ENCODE results near the gene YJEFN3.

Gene YJEFN3

DNA sequence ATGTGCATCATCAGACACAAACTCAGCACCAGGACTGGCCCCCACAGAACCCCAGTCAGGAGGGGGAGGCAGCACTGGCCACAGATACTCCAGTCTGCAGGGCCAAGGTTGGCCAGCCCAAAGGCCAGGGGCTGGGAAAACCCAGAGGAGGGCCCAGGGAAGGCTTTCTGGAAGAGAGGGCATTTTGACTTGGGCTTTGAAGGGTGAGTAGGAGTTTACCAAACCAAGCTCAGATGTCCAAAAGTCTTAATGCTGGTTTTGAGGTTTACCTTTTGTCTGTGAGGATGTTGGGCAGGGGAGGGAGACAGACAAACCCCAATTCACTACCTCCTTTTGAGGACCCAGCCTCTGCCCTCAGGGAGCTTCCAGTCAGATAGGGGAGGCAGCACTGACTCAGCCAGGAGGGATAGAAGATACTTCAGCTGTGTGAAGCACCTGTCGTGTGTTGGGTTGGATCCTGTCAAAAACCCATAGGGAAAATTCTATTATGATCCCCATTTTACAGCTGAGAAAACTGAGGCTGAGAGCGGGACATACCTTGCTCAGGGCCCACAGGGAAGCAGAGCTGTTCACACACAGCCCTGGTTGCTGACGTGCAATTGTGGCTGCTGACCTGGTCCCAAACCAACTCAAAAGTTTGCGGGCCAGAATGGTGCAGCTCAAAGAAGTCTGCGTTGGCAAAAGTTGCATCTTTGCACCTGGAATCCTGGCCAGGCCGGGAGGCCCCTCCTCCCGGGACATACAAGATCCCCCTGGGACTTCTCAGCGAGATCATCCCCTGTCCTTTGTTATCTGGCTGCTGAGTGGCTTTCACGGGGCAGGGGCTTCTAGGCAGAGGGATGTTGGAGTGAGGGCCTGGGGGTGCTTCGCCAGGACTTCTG is 22.5 kb downstream of the YJEFN3 start:
- no peak for DNase-seq (ENCODE audit: low read depth in 3 of 3, low spot score in 1 of 3)

DNA sequence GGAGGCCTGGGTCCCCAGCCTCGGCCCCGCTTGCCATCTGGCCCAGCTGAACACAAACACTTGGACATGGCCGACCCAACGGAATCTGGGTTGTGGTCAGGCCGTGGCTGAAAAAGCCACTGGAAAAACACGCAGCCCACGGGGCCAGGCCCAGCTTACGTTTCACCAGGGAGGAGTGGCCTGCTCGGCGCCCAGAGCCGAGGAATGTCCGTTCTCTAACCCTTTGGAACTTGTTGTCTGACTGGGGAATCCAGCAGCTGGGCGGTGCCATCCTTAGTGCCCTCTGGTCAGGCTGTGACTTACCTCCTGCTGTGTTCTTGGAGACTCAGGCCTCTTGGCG is 23.1 kb downstream of the YJEFN3 start:
- DNase-seq (ENCODE audit: low read depth in 3 of 3, low spot score in 1 of 3), result no peak

DNA sequence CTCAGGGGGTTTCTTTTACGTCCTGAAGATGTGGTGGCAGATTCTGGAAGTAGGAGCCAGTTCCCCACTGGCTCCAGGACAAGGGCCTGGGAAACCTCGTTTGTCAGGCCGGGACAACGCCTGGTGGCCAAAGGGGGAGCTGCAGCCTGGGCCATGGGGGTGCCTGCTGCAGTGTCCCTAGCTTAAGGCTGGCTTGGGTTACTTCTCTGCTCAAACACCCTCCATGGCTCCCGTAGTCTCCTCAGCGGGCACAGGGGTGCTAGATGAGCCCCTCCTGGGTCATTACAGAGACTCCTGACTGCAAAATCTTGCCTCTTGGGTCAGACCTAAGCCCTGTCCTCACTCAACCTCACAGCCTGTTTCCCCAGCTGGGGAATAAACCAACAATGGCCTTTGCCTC is 24.1 kb downstream of the YJEFN3 start:
- DNase-seq (ENCODE audit: low read depth in 3 of 3, low spot score in 1 of 3), result no peak

DNA sequence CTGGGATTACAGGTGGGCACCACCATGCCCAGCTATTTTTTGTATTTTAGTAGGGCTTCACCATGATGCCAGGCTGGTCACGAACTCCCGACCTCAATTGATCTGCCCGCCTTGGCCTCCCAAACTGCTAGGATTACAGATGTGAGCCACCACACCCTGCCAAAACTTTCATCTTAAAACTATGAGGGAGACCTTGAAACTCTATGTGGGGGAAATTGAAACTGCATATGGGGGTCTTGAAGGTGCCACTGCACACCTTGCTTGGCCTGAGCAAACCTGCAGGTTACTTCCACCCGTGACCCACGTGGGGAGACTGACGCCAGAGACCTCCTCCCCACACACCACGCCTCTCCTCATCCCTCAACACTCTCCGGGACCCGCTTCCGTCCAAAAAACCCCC is 25.0 kb downstream of the YJEFN3 start:
- DNase-seq (ENCODE audit: low read depth in 3 of 3, low spot score in 1 of 3), result no peak

DNA sequence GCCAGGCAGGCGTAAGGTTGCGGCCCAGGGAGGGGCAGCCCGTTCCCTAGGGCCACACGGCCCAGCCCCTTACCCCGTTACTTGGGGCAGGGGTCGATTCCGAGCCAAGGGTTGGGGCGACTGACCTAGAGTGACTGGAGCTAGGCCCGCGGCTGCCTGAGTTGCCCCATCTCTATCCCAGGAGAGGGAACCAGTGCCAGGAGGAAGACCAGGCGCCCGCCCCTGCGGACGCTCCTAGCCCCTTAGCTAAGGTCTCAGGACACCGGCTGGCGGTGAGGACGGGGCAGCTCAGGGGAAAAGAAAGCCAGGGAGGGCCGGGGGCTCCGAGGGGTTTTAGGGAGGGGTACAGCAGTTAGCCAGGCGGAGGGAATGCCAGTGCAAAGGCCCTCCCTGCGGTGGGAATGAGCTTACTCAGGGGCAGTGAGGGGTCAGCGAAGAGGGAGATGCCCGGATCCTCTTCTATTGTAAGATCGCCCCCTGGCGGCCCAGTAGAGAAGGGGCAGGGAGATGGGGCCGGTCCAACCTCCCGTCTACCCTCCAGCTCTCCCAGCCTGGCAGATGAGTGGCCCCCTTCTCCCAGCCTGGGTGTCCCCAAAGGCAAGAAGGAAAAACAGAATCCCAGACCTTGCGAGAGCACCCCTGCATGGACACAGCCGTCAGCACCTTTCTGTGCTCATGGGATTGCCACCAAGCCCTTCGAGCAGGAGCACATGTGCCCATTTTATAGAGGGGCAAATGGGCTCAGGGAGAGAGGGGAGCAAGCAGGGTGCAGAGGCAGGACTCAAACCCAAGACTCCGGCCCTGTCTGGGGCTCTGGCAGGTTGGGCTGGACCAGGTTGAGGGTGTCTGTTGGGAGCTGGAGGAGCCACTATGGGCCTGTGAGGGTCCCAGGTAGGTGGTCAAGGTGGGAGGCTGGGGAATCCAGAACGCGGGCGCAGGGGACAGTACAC is 25.6 kb downstream of the YJEFN3 start:
- peak in 1 of 3 donors; percentile 60 for DNase-seq (ENCODE audit: low read depth in 3 of 3, low spot score in 1 of 3)

DNA sequence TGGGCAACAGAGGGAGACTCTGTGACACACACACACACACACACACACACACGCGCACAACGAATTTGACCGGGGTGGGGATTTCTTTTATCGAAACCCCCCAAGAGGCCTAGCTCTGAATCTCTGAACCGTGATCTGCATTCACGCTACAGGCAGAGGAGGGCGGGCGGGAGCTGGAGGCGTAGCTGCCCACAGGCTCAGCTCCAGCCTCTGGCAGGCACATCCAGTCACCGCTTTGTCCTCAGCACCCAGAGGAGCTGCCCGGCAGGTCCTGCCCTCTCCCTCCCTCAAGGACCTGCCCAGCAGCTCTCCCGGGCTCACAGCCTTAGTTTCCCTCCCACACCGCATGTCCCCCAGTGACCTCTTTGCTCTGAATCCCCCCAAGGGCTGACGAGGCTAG is 29.3 kb downstream of the YJEFN3 start:
- DNase-seq (ENCODE audit: low read depth in 3 of 3, low spot score in 1 of 3), result no peak

DNA sequence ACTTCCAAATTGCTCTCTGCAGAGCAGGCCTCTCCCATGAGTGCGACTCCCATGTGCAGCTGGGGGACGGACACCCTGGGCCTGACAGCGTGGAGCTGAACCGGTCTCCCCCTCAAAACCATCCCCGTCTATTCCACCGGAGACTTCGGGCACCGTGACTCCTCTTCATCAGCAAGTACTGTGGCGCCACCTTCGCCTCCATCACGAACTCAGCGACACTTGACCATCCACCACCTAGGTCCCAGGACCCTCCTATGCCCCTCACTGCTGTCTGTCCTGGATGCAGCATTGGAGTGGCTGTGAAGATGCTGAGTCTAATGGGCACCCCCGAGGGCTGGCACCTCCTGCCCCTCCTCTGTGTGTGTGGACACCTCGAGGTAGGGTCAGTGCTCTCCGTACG is 29.9 kb downstream of the YJEFN3 start:
- DNase-seq (ENCODE audit: low read depth in 3 of 3, low spot score in 1 of 3), result no peak

DNA sequence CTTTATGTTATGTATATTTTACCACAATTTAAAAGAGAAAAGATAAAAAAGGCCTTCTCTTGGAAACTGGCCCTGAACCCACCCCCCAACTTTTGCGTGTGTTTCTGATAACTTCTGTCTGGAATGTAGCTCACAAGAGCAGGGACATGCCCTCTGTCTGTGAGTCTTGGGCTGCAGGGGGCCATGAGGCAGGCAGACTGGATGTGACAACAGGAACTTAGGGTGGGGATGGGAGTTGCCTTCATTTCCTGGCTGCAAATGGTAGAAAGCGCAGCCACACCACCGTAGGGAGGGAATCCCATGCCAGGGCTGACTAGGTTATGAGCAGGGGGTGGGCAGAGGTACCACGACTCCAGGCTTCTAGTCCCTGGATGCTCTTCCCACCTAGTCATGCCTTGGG is 31.2 kb downstream of the YJEFN3 start:
- no peak for DNase-seq (ENCODE audit: low read depth in 3 of 3, low spot score in 1 of 3)

DNA sequence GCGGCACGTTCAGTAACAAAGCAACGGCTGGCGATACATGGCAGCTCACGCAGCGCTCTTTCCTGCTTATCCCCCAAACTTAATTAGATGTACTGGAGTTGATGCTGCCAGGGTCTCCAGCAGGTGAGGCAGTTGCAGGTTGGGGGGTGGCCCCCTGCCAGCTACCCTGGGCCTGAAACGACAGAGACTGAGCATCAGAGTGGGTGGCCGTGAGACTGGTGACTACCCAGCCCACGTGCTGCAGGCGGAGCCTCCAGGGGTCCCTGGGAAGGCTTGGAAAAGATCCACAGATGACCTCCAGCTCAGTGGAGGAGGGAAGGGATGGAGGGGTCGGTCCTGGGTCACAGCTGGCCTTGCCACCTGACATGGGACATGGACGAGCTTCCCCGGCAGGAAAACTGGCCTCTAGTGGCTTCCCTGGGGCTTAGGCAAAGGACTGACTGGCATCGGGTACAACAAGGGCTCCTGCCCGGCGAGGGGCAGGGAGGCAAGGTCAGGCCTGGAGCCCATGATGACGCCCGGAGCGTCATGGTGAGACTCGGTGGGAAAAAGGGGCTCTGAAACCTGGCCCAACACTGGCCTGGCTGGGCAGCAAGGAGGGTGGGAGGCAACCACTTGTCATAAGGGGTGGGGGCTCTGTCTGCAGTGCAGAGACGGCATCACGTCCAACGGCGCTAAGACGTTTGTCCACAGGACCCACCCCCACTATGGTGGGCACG is 33.4 kb downstream of the YJEFN3 start:
- DNase-seq (ENCODE audit: low read depth in 3 of 3, low spot score in 1 of 3), result no peak

DNA sequence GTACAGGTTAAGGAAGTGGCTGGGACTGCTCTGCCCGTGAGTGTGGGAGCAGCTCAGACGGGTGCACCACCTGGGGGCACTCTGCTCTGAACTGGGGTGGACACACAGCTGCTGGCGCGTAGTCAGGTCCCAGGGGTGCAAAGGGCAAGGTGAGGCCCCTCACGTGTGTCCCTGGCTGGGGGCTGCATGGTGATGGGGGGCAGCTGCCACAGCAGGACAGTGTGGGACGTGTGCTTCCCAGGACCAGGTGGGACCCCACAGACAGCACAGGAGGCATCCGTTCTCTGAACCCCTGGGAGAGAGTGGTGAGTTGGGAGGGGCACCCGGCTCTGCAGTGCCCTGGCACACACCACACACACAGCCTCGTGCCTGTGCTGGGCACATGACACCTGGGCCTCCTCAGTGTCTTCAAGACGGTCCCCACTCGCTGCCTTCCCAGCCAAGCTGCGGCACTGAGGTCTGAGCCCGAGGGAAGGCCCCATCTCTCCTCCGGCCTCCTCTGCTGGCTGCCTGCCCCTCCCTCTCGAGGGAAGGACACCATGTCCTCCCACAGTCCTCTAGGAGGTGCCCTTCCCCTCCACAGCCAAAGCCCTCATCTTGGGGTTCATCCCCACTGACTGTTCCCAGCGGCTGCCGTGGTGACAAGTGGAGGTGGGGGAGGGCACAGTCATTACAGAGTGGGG is 34.1 kb downstream of the YJEFN3 start:
- no peak for DNase-seq (ENCODE audit: low read depth in 3 of 3, low spot score in 1 of 3)

DNA sequence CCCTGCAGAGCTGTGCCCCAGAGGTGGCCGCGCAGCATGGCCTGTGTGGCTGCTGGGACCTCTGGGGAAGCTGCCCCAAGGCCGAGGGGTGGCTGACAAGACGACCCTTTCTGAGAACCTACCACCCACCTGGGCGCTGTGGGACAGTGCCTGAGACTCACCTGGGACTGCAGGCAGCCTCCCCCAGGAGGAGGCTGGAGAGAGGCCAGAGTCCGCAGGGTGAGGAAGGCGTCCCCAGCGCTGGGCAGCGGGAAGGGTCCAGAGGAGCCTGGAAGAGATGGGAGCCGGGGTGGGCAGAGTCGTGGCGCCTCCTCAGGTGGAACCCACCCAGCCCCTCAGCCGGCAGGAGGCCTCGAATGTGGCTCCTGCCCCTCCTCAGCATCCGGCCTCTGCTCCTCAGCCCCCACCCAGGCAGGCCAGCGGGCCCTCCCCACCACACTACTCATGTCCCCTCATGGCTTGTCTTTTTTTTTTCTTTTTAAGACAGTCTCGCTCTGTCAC is 34.7 kb downstream of the YJEFN3 start:
- DNase-seq (ENCODE audit: low read depth in 3 of 3, low spot score in 1 of 3), result no peak

DNA sequence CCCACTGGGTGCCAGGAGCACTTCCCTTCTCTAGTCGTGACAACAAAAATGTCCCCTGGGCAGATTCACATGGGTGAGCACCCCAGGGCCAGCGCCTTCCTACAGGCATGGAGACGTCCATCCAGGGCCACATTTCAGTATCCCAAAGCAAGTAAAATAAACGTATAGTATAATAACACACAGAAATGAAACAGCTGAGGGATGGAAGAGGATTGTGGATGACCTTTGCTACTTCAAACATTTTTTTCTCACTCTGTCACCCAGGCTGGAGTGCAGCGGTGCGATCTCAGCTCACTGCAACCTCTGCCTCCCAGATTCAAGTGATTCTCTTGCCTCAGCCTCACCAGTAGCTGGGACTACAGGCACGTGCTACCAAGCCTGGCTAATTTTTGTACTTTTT is 37.6 kb downstream of the YJEFN3 start:
- DNase-seq (ENCODE audit: low read depth in 3 of 3, low spot score in 1 of 3), result no peak

DNA sequence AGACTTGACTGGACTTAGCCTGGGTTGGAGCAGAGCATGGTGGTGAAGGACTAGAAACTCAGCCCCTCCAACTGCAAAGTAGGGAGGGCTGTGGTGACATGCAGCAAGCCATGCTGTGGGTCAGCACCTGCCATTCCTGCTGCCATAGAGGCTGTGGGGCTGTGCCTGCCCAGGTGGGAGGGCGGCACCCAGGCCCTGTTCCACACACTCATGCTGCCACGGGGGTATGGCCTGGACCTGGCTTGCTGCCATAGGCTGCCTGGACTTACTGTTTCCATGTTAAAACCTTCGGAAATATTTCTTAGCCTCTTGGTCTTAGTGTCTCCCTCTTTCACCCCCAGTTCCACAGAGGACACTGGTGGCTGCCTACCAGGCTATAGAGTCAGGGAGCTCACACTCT is 38.7 kb downstream of the YJEFN3 start:
- DNase-seq (ENCODE audit: low read depth in 3 of 3, low spot score in 1 of 3), result no peak

DNA sequence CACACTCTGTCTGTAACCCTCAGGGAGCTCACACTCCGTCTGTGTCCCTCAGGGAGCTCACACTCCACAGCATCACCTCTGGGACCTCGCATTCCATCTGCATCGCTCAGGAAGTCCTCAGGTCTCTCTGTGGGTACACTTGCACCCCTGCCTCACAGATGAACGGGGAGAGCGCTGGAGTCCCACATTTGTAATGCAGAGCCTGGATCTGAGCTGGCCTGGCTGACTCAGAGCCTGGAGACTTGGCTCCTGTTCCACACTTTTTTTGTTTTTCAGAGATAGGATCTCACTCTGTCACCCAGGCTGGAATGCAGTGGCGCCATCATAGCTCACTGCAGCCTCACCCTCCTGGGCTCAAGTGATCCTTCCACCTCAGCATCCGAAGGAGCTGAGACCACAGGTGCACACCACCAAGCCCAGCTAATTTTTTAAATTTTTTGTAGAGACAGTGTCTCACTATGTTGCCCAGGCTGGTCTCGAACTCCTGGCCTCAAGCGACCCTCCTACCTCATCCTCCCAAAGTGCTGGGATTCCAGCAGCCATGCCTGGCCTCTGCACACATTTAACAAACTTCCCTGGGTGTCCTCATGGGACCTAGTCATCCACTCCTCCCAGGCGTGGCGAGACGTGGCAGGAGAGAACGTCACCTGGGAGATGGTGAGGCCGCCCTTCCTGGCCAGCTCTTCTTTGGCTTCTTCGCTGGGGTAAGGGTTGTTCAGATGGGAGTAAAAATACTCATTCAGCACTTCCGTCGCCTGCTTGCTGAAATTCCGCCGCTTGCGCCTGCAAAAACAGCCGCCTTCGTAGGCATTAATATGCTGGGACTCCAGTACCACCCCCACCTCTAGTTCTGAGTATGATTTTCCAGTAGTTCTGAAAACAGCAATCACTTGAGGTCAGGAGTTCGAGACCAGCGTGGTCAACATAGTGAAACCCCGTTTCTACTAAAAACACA is 40.4 kb downstream of the YJEFN3 start:
- no peak for DNase-seq (ENCODE audit: low read depth in 3 of 3, low spot score in 1 of 3)

DNA sequence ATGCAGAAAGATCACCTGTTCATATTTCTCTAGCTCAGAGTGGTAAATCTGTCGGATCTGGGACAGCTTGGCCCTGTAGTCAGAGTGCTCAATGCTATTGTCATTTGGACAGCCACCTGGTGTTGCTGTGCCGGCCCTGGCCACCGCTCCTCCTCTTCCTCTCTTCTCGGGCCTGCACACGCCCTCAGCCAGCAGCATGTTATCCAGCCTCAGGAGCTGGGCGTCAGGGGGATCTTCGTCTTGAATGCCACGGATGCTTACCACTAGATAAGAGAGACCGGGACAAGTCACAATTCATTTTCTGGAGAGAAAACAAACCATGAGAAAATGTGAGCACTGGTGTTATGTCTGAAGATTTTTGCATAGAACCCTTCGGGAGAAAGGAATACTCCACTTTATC is 41.9 kb downstream of the YJEFN3 start:
- DNase-seq (ENCODE audit: low read depth in 3 of 3, low spot score in 1 of 3), result no peak

DNA sequence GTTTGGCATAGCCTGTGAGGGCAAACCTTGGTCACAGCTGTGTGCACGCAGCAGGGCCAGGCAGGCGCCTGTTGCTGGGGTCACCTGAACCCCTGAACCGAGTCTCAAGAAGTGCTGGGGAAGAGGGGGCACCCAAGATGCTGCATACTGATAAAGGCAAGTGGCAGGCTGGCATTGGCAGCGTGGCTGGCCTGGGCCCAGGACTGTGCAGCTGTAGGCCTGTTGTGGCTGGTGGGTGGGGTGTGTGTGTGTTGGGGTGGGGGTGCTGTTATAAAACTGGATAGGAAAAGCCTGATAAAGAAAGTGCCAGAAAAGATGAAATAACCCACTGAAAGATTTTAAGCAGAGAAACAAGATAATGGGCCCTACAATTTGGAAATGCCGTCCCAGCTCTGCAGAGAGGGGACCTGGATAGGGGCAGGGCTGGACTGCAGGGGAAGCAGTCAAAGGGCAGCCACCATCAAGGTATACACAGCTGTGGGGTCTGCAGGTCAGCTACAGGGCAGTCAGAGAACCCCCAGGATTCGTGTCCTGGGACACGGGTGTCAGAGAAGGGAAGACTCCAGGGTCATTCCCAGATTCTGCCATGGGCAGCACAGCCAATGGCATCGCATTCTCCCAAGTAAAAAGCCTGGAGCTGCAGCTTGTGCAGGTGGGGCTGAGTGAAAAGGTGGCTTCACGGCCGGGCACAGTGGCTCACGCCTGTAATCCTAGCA is 42.5 kb downstream of the YJEFN3 start:
- no peak for DNase-seq (ENCODE audit: low read depth in 3 of 3, low spot score in 1 of 3)

DNA sequence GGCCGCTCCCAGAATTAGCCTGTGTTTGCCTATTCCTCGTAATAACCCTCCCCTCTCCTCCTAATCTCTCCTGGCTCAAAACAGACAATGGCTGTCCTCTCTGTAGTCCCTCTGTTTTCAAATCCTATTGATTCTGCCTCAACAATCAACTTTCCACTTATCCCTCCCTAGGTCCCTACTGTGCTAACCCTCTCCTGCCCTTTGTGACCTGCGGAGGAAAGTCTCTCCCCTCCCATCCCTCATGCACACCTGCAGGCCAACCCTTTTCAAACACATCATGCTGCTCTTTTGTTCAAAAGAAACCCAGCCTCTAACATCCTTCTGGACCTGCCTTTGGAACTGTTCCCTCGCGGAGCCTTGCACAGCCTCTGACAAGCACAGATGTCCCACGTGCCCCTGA is 46.7 kb downstream of the YJEFN3 start:
- DNase-seq (ENCODE audit: low read depth in 3 of 3, low spot score in 1 of 3), result no peak

DNA sequence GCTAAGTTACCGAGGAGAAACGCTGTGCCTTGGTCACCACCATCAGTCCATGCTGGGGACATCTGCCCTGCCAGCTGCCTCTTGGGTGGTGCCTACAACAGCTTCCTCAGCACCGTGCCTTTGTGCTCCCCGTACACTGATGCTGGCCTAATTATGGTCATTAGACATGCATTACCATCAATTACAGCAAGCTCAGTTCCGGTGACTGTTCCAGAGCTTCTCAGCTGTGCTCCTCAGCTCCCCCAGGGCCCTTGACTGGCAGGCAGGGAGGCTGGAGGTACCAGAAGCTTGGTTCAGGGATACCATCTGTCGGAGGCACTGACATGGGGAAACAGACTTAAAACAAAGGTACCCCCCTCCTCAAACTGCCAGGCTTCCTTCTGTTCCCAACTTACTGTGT is 49.5 kb downstream of the YJEFN3 start:
- no peak for DNase-seq (ENCODE audit: low read depth in 3 of 3, low spot score in 1 of 3)
